ENCODE results near the gene PPA2. TPM values are rescaled to one million over a fixed set of nuclear protein-coding genes. Genes with fewer than 3 reads are reported as not detected.

PPA2 gene
- total RNA-seq, 1 donor from 2014 or later = 88.9 TPM

GRCh38 chr4:105504744-105505143, 30.9 kb upstream of the PPA2 start:
- no peak for DNase-seq (ENCODE audit: extremely low spot score, unreplicated experiment)
- Mint-ChIP-seq H3K9me3 (no peaks in the 10 kb centered on the region), H3K36me3 (no peaks in the 10 kb centered on the region), H3K4me3 (no peak overlapping the region), H3K4me1 (ENCODE audit: unreplicated experiment) (no peaks in the 10 kb centered on the region), H3K27ac (no peak overlapping the region), H3K27me3 (no peaks in the 10 kb centered on the region)
- TF ChIP-seq CTCF (conservative IDR thresholded peaks at IDR 0.05) = no peak

GRCh38 chr4:105503484-105503883, 29.6 kb upstream of the PPA2 start:
- no peaks in the 10 kb centered on the region for H3K4me1 Mint-ChIP-seq (ENCODE audit: unreplicated experiment)
- H3K27me3 Mint-ChIP-seq = no peaks in the 10 kb centered on the region
- DNase-seq (ENCODE audit: extremely low spot score, unreplicated experiment) = no peak
- H3K4me3 Mint-ChIP-seq = no peak overlapping the region
- H3K27ac Mint-ChIP-seq = no peak overlapping the region
- no peaks in the 10 kb centered on the region for H3K9me3 Mint-ChIP-seq
- TF ChIP-seq CTCF (conservative IDR thresholded peaks at IDR 0.05) = no peak
- no peaks in the 10 kb centered on the region for H3K36me3 Mint-ChIP-seq

- H3K9me3 Mint-ChIP-seq = peaks cover 6% of the 10 kb centered on the region
- H3K36me3 Mint-ChIP-seq = no peaks in the 10 kb centered on the region
- no peak for DNase-seq (ENCODE audit: extremely low spot score, unreplicated experiment)
- peaks cover 10% of the 10 kb centered on the region for H3K27me3 Mint-ChIP-seq
- H3K4me1 Mint-ChIP-seq (ENCODE audit: unreplicated experiment) = no peaks in the 10 kb centered on the region
- no peak overlapping the region for H3K4me3 Mint-ChIP-seq
- TF ChIP-seq CTCF (conservative IDR thresholded peaks at IDR 0.05) = peak; percentile 28
- H3K27ac Mint-ChIP-seq = no peak overlapping the region
Observed at GRCh38 chr4:105496899-105497298, 23.0 kb upstream of the PPA2 start.

GRCh38 chr4:105495667-105496066, 21.8 kb upstream of the PPA2 start:
- Mint-ChIP-seq H3K4me3 (no peak overlapping the region), H3K9me3 (peaks cover 6% of the 10 kb centered on the region), H3K4me1 (ENCODE audit: unreplicated experiment) (no peaks in the 10 kb centered on the region), H3K27me3 (peaks cover 10% of the 10 kb centered on the region), H3K27ac (no peak overlapping the region), H3K36me3 (no peaks in the 10 kb centered on the region)
- no peak for TF ChIP-seq CTCF (conservative IDR thresholded peaks at IDR 0.05)
- no peak for DNase-seq (ENCODE audit: extremely low spot score, unreplicated experiment)

GRCh38 chr4:105490523-105490922, 16.7 kb upstream of the PPA2 start:
- Mint-ChIP-seq H3K27me3 (peaks cover 9% of the 10 kb centered on the region), H3K9me3 (peaks cover 6% of the 10 kb centered on the region), H3K4me1 (ENCODE audit: unreplicated experiment) (no peaks in the 10 kb centered on the region), H3K36me3 (no peaks in the 10 kb centered on the region), H3K27ac (no peak overlapping the region), H3K4me3 (no peak overlapping the region)
- no peak for TF ChIP-seq CTCF (conservative IDR thresholded peaks at IDR 0.05)
- DNase-seq (ENCODE audit: extremely low spot score, unreplicated experiment) = no peak

GRCh38 chr4:105483840-105484239, 10.0 kb upstream of the PPA2 start:
- Mint-ChIP-seq H3K4me3 (no peak overlapping the region), H3K36me3 (no peaks in the 10 kb centered on the region), H3K9me3 (no peaks in the 10 kb centered on the region), H3K27me3 (no peaks in the 10 kb centered on the region), H3K27ac (no peak overlapping the region), H3K4me1 (ENCODE audit: unreplicated experiment) (no peaks in the 10 kb centered on the region)
- no peak for TF ChIP-seq CTCF (conservative IDR thresholded peaks at IDR 0.05)
- DNase-seq (ENCODE audit: extremely low spot score, unreplicated experiment) = no peak

All from type B pancreatic cell (in vitro differentiated cells).